Fibroblast of villous mesenchyme (primary cell): ENCODE results near the gene BGN. TPM values are rescaled to one million over a fixed set of nuclear protein-coding genes. Genes with fewer than 3 reads are reported as not detected.

ENCODE experiments used
- DNase-seq: peaks from one replicate; pipeline ENCODE4 v3.0.0-alpha.2; 2010; ENCODE audit warnings: low read depth
- H3K4me3 ChIP-seq: 2 replicates; pipeline ENCODE4 v1.5.1; 2011; ENCODE audit warnings: low read depth, mild to moderate bottlenecking, low read length
- total RNA-seq: library from RNA; depleted of rRNA; stranded (reverse); fragments of >200 nt; gene quantifications from 2 replicates; pipeline ENCODE4 v1.2.3, GENCODE V29; 2012
- TF ChIP-seq, protein P1 (sequence below): IDR thresholded peaks from 2 replicates; pipeline ENCODE4 v1.5.1; 2012; ENCODE audit warnings: low read depth, mild to moderate bottlenecking, low read length; ENCODE audit not compliant: insufficient read depth

Gene BGN
- total RNA-seq, 1 donor = 14.7 TPM

GRCh38 chrX:153488231-153488914, 6.4 kb upstream of the BGN start:
- peak; percentile 52 for DNase-seq
- TF ChIP-seq, protein P1, sequence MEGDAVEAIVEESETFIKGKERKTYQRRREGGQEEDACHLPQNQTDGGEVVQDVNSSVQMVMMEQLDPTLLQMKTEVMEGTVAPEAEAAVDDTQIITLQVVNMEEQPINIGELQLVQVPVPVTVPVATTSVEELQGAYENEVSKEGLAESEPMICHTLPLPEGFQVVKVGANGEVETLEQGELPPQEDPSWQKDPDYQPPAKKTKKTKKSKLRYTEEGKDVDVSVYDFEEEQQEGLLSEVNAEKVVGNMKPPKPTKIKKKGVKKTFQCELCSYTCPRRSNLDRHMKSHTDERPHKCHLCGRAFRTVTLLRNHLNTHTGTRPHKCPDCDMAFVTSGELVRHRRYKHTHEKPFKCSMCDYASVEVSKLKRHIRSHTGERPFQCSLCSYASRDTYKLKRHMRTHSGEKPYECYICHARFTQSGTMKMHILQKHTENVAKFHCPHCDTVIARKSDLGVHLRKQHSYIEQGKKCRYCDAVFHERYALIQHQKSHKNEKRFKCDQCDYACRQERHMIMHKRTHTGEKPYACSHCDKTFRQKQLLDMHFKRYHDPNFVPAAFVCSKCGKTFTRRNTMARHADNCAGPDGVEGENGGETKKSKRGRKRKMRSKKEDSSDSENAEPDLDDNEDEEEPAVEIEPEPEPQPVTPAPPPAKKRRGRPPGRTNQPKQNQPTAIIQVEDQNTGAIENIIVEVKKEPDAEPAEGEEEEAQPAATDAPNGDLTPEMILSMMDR = no peak
- H3K4me3 ChIP-seq = no peak overlapping the region

DNA sequence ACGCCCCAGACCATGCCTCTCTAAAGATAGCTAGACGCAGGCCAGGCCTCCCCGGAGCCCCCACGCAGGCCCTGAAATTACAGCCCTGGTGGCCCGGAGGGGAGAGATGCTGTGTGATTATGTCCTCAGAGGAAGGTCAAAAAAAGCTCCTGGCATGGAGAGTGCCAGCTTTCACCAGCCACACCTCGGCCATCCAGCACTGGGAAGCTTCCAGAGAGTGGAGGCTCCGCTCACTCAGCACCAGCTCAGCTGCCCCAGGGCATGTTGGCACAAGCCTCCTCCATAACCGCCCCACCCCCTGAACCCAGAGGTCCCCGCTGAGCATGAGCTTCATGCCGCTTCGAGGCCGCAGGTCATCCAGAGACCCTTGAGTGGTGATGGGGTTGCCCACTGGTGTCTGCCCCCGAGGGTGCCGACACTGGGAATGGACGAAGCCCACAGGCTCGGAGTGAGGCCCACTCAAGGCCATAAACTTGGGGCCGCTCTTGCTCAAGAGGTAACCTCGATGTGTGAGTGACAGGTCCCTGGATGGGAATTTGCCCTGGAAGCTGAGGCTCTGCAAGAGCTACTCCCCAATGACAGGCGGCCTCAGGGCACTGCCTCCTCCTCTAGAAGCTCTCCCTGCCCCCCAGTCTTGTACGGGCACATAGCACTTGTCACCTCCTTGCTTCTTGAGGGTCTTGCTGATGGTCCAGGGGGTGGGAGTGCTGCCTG, 4.4 kb upstream of the BGN start:
- TF ChIP-seq, protein P1 = no peak
- no peak overlapping the region for H3K4me3 ChIP-seq
- no peak for DNase-seq

- TF ChIP-seq, protein P1 = no peak
- DNase-seq = no peak
- no peak overlapping the region for H3K4me3 ChIP-seq
Observed at GRCh38 chrX:153491351-153491914, 3.3 kb upstream of the BGN start.

DNA sequence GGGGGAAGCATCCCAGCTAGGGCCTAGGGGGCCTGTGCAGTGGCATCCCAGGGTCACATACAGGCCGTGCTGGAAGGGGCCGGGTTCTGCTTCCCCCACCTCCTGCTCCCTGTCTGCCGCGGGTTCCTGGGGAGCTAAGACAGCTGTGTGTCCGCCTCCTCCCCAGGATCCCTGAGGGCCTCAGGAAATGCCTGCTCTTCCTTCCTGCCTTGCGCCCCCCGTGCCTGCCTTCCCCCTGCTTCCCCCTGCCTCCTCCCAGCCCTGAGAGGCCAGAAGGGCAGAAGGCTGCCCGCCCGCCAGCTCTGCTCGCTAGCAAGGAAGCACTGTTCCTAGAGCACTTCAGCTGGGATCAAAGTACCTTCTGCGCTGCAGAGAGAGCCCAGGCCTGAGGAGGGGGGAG, 2.9 kb upstream of the BGN start:
- no peak overlapping the region for H3K4me3 ChIP-seq
- no peak for DNase-seq
- TF ChIP-seq, protein P1 = no peak

DNA sequence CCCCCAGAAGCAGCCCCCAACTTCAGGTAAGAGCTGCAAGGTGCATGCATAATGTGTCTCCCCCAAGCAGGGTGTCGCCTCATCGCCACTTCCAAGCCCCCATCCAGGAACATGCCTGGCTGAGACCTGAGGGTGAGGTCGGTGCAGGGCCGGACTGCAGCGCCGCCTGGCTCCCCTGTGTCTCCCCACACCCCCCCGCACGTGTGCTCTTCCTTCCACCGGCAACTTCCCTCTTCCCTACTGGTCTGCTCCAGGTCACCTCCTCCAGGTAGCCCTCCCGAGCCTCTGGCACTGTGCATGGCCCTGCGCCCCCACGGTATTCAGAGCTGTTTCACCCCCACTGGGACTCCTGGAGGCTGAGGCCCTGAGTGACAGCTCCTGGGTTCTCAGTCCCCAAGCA, 2.2 kb upstream of the BGN start:
- TF ChIP-seq, protein P1 = no peak
- H3K4me3 ChIP-seq = no peak overlapping the region
- no peak for DNase-seq

- TF ChIP-seq, protein P1 = no peak
- DNase-seq = no peak
- H3K4me3 ChIP-seq = no peak overlapping the region
Observed at GRCh38 chrX:153493085-153493484, 1.7 kb upstream of the BGN start.

DNA sequence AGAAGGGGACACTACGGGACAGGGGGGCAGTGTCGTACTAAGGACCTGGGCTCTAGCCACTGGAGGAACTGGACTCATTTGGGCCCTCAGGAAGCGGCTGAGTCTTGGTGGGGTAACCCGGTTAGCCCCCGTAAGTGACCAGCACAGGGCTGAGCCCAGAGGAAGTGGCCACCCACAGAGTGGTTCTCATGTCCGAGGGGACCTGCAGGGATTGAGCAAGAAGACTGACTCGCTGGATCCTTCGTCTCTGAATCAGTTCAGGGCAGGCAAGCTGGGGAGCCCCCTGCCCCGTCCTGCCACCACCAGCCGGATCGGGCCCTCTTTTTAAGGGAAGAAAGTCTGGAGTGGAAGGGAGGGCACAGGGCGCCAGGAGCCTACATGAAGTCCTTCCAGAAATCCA, 719 bp upstream of the BGN start:
- DNase-seq = no peak
- TF ChIP-seq, protein P1 = no peak
- no peak overlapping the region for H3K4me3 ChIP-seq
